NCI-H446 (cell line): ENCODE measurements around the gene NFYC.

Experiments used
- DNase-seq, 2 experiments: peaks; one replicate each; lab custom pipeline; 2025; lab: John Stamatoyannopoulos, UW

The NFYC gene

GRCh38 chr1:40798366-40799281 is 107.1 kb downstream of the NFYC start:
- DNase-seq = no peak

- peak in 1 of 2 experiments; percentile 40 for DNase-seq
Measured at GRCh38 chr1:40799351-40799867, 107.9 kb downstream of the NFYC start.

- no peak for DNase-seq
Measured at GRCh38 chr1:40801742-40802077, 110.2 kb downstream of the NFYC start.

DNA sequence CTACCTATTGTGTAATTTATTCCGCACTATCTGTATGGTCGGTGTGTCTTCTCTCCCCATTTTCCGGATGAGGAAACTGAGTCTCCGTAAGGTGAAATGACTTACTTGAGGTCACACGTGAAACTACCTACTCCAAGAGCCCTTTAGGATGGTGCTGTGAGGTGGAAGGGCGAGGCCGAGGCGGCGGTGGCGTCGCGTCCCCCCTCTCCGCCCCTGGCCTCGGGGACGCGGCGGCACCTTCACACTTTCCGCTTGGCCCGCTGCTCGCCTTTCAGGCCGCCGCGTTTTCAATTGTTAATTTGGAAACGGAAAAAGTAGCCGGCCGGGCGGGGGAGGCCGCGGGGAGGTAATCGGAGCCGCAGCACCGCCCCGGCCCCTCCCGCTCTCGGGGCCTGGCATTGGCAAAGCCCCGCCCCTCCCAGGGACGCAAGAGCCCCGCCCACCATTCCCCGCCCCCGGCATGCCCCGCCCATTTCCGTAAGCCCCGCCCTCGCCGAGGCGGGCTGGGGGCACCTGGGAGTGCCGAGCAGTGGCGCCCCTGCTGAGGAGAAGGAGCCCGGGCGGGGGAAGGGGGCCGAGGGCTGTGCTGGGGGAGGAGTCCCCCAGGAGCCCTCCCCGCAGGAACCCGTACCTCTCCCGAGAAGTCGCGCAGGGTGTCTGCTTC is 110.7 kb downstream of the NFYC start:
- DNase-seq = no peak

GRCh38 chr1:40802742-40803113 is 111.2 kb downstream of the NFYC start:
- no peak for DNase-seq

DNA sequence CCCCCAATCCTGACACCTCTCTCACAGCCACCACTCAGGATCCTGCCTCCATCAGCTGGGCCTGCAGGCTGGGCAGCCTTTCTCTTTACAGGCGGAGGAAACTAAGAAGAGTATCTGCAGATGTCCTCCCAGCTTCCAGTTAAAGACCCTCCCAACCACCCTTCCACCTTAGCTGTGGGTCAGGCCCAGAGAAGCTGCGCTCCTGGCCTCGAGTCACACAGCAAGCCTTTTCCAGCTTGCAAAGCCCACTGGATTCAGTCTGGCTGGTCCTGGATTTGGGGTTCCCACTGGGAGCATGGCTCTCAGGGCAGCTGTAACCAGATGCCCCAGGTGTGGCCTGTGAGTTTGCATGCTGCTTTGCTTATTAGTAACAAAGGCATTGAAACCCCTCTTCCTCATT is 111.9 kb downstream of the NFYC start:
- no peak for DNase-seq

DNA sequence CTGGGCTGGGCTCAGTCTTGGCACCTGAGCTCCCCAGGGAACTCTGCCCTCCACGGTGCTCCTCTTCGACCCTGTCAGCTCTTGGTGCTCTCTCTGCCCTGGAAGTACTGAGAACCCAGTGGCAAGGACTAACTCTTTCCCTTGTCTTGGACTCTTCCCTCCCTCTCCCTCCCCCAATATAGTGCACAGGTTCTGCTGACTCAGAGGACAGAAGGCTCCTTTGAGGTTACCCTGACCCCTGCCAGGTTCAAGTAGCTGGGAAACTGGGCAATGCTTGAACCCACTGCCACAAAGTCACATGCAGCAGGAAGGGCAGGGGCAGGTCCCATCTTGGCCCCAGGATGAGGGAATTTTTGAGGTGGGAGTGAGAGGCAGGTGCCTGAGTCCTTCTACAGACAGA is 112.4 kb downstream of the NFYC start:
- no peak for DNase-seq

- DNase-seq = no peak
Measured at GRCh38 chr1:40806240-40806639, 114.7 kb downstream of the NFYC start.

- no peak for DNase-seq
Measured at GRCh38 chr1:40806731-40807695, 115.5 kb downstream of the NFYC start.

- DNase-seq = no peak
Measured at GRCh38 chr1:40808002-40808401, 116.5 kb downstream of the NFYC start.

- no peak for DNase-seq
Measured at GRCh38 chr1:40808444-40808843, 116.9 kb downstream of the NFYC start.

GRCh38 chr1:40808909-40809308 is 117.4 kb downstream of the NFYC start:
- no peak for DNase-seq

GRCh38 chr1:40810927-40811326 is 119.4 kb downstream of the NFYC start:
- no peak for DNase-seq

- DNase-seq = no peak
Measured at GRCh38 chr1:40815420-40815819, 123.9 kb downstream of the NFYC start.

GRCh38 chr1:40817791-40818263 is 126.3 kb downstream of the NFYC start:
- DNase-seq = no peak

- no peak for DNase-seq
Measured at GRCh38 chr1:40818264-40818961, 126.9 kb downstream of the NFYC start.

GRCh38 chr1:40819101-40819500 is 127.6 kb downstream of the NFYC start:
- DNase-seq = no peak

DNA sequence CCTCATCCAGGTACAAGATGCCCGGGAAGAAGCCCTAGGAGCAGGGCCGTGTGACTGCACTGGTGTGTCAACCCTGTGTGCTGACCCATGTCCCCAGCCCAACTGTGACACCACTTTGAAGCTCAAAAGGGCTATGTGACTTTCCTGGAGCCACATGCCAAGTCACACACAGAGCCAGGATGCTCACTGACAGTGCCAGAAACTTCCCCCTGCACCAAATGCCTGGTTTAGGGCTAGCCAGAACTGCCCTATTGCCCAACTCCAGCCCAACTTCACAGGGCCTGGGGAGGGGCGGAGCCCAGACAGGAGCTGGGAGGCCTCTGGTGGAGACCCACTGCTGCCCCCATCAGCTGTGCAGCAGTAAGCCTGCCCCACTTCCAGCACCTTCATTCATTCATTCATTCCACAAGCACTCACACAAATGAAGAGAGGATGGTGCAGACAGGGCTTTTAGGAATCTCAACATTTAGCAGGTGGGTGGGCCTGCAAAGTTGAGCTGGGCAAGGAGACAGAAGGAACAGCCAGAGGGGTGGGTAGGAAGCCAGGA is 128.8 kb downstream of the NFYC start:
- DNase-seq = no peak
